ENCODE results near the gene MEF2B. TPM values are rescaled to one million over a fixed set of nuclear protein-coding genes. Genes with fewer than 3 reads are reported as not detected.

MEF2B gene
- total and polyA plus RNA-seq, 10 of the 15 experiments (the other 5 are each of a cell fraction or from before 2014, with no cell fraction given), result 0.09 to 33.0 (median 8.9) TPM

- WGBS (ENCODE audit: insufficient coverage, insufficient replicate concordance, low lambda C conversion rate, missing lambda C conversion rate), result 32% methylated on average over 8 of the region's 8 CpGs
- ATAC-seq (peak; percentile 23), DNase-seq (ENCODE audit: low read depth, low spot score) (no peak), FAIRE-seq (no peak)
- Histone ChIP-seq H3K4me2 (ENCODE audit: control insufficient read depth, insufficient read depth) (peak overlapping the region; percentile 24; the same call in 1 of the 2 replicates), H3K4me3 (no peak overlapping the region), H4K20me1 (ENCODE audit: control insufficient read depth, insufficient read depth) (no peaks in the 10 kb centered on the region), H3K27me3 (replicated peaks in 1 of 2; ENCODE audit: control insufficient read depth in 2 of 2, insufficient read depth in 2 of 2, low read length in 1 of 2) (no peaks in the 10 kb centered on the region), H2AFZ (ENCODE audit: control insufficient read depth, low read depth, low read length) (no peak overlapping the region; the same call in 1 of the 2 replicates), H3K79me2 (ENCODE audit: control insufficient read depth, insufficient read depth, low read length) (peaks cover 7% of the 10 kb centered on the region), H3K27ac (ENCODE audit: control insufficient read depth, insufficient read depth) (peak overlapping the region; percentile 57), H3K9ac (ENCODE audit: control insufficient read depth, insufficient read depth, low read length) (no peak overlapping the region), H3K9me3 (replicated peaks; ENCODE audit: control insufficient read depth, insufficient read depth, low read length) (no peaks in the 10 kb centered on the region), H3K36me3 (ENCODE audit: control insufficient read depth in 2 of 2, insufficient read depth in 2 of 2, low read length in 1 of 2) (no peaks in the 10 kb centered on the region), H3K4me1 (ENCODE audit: control insufficient read depth, insufficient read depth, low read length) (peaks cover 26% of the 10 kb centered on the region)
- SMC1A ChIA-PET (ENCODE audit: uncharacterized antibody, unreplicated experiment), result interaction anchor here (1.1 to 6.5 kb wide), 6 partner anchors 12 to 31 kb away, joined by 3 to 114 read pairs (median 4); no protein-coding TSS in a partner anchor
- in situ Hi-C loops (cut with MboI) (no loop called here), intact Hi-C loops (cut with micrococcal nuclease; ENCODE audit: unreplicated experiment) (no loop called here)
- RAD21 ChIA-PET (ENCODE audit: unreplicated experiment), result interaction anchor here (14.0 kb wide), 1 partner anchor 18 kb away, joined by 394 read pairs; no protein-coding TSS in a partner anchor
- BruUV-seq (replicated peaks), result no TSS peak
- POLR2A ChIA-PET, result interaction anchor here (0.9 kb wide), 1 partner anchor 20 kb away, joined by 3 read pairs; no protein-coding TSS in a partner anchor
- CTCF ChIA-PET, result interaction anchor here (0.7 to 6.6 kb wide), 4 partner anchors 14 to 31 kb away, joined by 3 to 86 read pairs (median 4); no protein-coding TSS in a partner anchor
- no peak for TF ChIP-seq RCOR1 (conservative IDR thresholded peaks at IDR 0.05; ENCODE audit: low read depth, low read length)
- TF ChIP-seq RELB (IDR thresholded peaks at IDR 0.05; ENCODE audit: low read depth), result no peak
- no peak for TF ChIP-seq EZH2 (IDR thresholded peaks at IDR 0.05; ENCODE audit: borderline replicate concordance, control insufficient read depth, low read depth, low read length)
- TF ChIP-seq USF1 (IDR thresholded peaks at IDR 0.05; ENCODE audit: borderline replicate concordance, extremely low read length, insufficient read depth, low read depth, low read length), result no peak
- no peak for TF ChIP-seq POLR2AphosphoS5 (IDR thresholded peaks at IDR 0.05; ENCODE audit: low read length)
- no peak for TF ChIP-seq GATAD2B (conservative IDR thresholded peaks at IDR 0.05; ENCODE audit: low read depth)
- no peak for TF ChIP-seq SMAD5 (IDR thresholded peaks at IDR 0.05; ENCODE audit: low read depth)
- TF ChIP-seq RB1 (IDR thresholded peaks at IDR 0.05; ENCODE audit: borderline replicate concordance), result no peak
- TF ChIP-seq GABPA (IDR thresholded peaks at IDR 0.05; ENCODE audit: low read depth), result no peak
- TF ChIP-seq MTA3 (IDR thresholded peaks at IDR 0.05; ENCODE audit: borderline replicate concordance, low read length), result no peak
- no peak for TF ChIP-seq ZBED1 (IDR thresholded peaks at IDR 0.05; ENCODE audit: borderline replicate concordance)
- TF ChIP-seq MTA2 (IDR thresholded peaks at IDR 0.05; ENCODE audit: low read depth), result no peak
- no peak for TF ChIP-seq BMI1 (IDR thresholded peaks at IDR 0.05; ENCODE audit: borderline replicate concordance)
- no peak for TF ChIP-seq SMC3 (IDR thresholded peaks at IDR 0.05; ENCODE audit: borderline replicate concordance, low read length)
- TF ChIP-seq RAD51 (IDR thresholded peaks at IDR 0.05), result no peak
- TF ChIP-seq REST (IDR thresholded peaks at IDR 0.05; ENCODE audit: low read depth, low read length), result no peak
- no peak for TF ChIP-seq EED (IDR thresholded peaks at IDR 0.05; ENCODE audit: low read depth)
Observed at GRCh38 chr19:19171821-19172532, 1.9 kb upstream of the MEF2B start.
